GM12801 (cell line): ENCODE data around the gene STOM.

Experiments used
- CTCF ChIP-seq: IDR thresholded peaks from one replicate; pipeline ENCODE4 v1.5.1; 2011; ENCODE audit warnings: control low read depth; ENCODE audit not compliant: insufficient read length; ENCODE audit errors: extremely low read depth

The STOM gene

GRCh38 chr9:121380846-121381245 lies 10.8 kb upstream of the STOM start:
- TF ChIP-seq CTCF: no peak

GRCh38 chr9:121376214-121376830 lies 6.3 kb upstream of the STOM start:
- TF ChIP-seq CTCF: no peak

- no peak for TF ChIP-seq CTCF
Observed at GRCh38 chr9:121373011-121373729, 3.1 kb upstream of the STOM start.

- TF ChIP-seq CTCF: no peak
Observed at GRCh38 chr9:121372239-121373010, 2.4 kb upstream of the STOM start.

- no peak for TF ChIP-seq CTCF
Observed at GRCh38 chr9:121371495-121372061, 1.5 kb upstream of the STOM start.

- TF ChIP-seq CTCF: no peak
Observed at GRCh38 chr9:121368745-121369144, 1.3 kb downstream of the STOM start.

GRCh38 chr9:121368138-121368522 lies 1.9 kb downstream of the STOM start:
- TF ChIP-seq CTCF: no peak
